Subcutaneous abdominal adipose tissue (tissue), 5 donors: ENCODE data around the gene PAPPA.

Experiments
- H3K27ac ChIP-seq: one replicate; pipeline ENCODE4 v1.7.0; 2013; ENCODE audit warnings: low read depth, mild to moderate bottlenecking, inconsistent platforms, low read length, moderate library complexity
- H3K27me3 ChIP-seq, 5 donors: one replicate each; pipeline ENCODE4 v1.7.0; 2013; ENCODE audit warnings: low read length in 5 of 5, inconsistent platforms in 1 of 5; ENCODE audit not compliant: control insufficient read depth in 5 of 5, insufficient read depth in 4 of 5
- H3K36me3 ChIP-seq, 5 donors: one replicate each; pipeline ENCODE4 v1.7.0; 2013; ENCODE audit warnings: low read length in 5 of 5; ENCODE audit not compliant: control insufficient read depth in 5 of 5, insufficient read depth in 5 of 5
- H3K4me1 ChIP-seq, 5 donors: one replicate each; pipeline ENCODE4 v1.7.0; 2013; ENCODE audit warnings: low read length in 5 of 5, mild to moderate bottlenecking in 3 of 5, moderate library complexity in 1 of 5; ENCODE audit not compliant: control insufficient read depth in 5 of 5, insufficient read depth in 5 of 5
- H3K4me3 ChIP-seq, 5 donors: one replicate each; pipeline ENCODE4 v1.7.0; 2013; ENCODE audit warnings: low read length in 5 of 5, low read depth in 1 of 5
- H3K9ac ChIP-seq, 5 donors: one replicate each; pipeline ENCODE4 v1.7.0; 2013; ENCODE audit warnings: low read length in 5 of 5, mild to moderate bottlenecking in 4 of 5, moderate library complexity in 3 of 5
- H3K9me3 ChIP-seq, 5 donors: one replicate each; pipeline ENCODE4 v1.7.0; 2013; ENCODE audit warnings: low read length in 5 of 5; ENCODE audit not compliant: control insufficient read depth in 5 of 5
- donor health status: healthy.
- donor health status: healthy.
- donor health status: healthy.
- donor health status: healthy.
- donor health status: healthy.

PAPPA gene

GRCh38 chr9:116334546-116335150 is 181.1 kb downstream of the PAPPA start:
- H3K9ac ChIP-seq = no peak overlapping the region
- no peaks in the 10 kb centered on the region for H3K9me3 ChIP-seq
- H3K27ac ChIP-seq = no peak overlapping the region
- no peaks in the 10 kb centered on the region for H3K36me3 ChIP-seq
- no peak overlapping the region for H3K4me3 ChIP-seq
- peaks cover 0 to 8% (median 0%) of the 10 kb centered on the region in 5 donors for H3K4me1 ChIP-seq
- no peaks in the 10 kb centered on the region for H3K27me3 ChIP-seq

GRCh38 chr9:116335392-116335791 is 181.8 kb downstream of the PAPPA start:
- H3K27ac ChIP-seq = no peak overlapping the region
- no peaks in the 10 kb centered on the region for H3K27me3 ChIP-seq
- H3K9me3 ChIP-seq = no peaks in the 10 kb centered on the region
- no peaks in the 10 kb centered on the region for H3K36me3 ChIP-seq
- no peak overlapping the region for H3K4me3 ChIP-seq
- H3K4me1 ChIP-seq = peaks cover 0 to 8% (median 0%) of the 10 kb centered on the region in 5 donors
- H3K9ac ChIP-seq = no peak overlapping the region

GRCh38 chr9:116336133-116336862 is 182.7 kb downstream of the PAPPA start:
- Histone ChIP-seq H3K27ac (no peak overlapping the region), H3K9me3 (no peaks in the 10 kb centered on the region), H3K4me1 (peaks cover 0 to 8% (median 0%) of the 10 kb centered on the region in 5 donors), H3K27me3 (no peaks in the 10 kb centered on the region), H3K9ac (no peak overlapping the region), H3K36me3 (no peaks in the 10 kb centered on the region), H3K4me3 (no peak overlapping the region)

GRCh38 chr9:116337015-116337414 is 183.4 kb downstream of the PAPPA start:
- Histone ChIP-seq H3K27ac (no peak overlapping the region), H3K27me3 (no peaks in the 10 kb centered on the region), H3K9ac (no peak overlapping the region), H3K9me3 (no peaks in the 10 kb centered on the region), H3K4me1 (peaks cover 0 to 8% (median 0%) of the 10 kb centered on the region in 5 donors), H3K4me3 (no peak overlapping the region), H3K36me3 (no peaks in the 10 kb centered on the region)

- H3K9me3 ChIP-seq = no peaks in the 10 kb centered on the region
- no peak overlapping the region for H3K4me3 ChIP-seq
- H3K27me3 ChIP-seq = no peaks in the 10 kb centered on the region
- H3K4me1 ChIP-seq = no peaks in the 10 kb centered on the region
- no peaks in the 10 kb centered on the region for H3K36me3 ChIP-seq
- no peak overlapping the region for H3K27ac ChIP-seq
- H3K9ac ChIP-seq = no peak overlapping the region
Observed at GRCh38 chr9:116340270-116340669, 186.7 kb downstream of the PAPPA start.

GRCh38 chr9:116342061-116342460 is 188.5 kb downstream of the PAPPA start:
- Histone ChIP-seq H3K9ac (no peak overlapping the region), H3K9me3 (no peaks in the 10 kb centered on the region)

GRCh38 chr9:116342941-116343340 is 189.3 kb downstream of the PAPPA start:
- Histone ChIP-seq H3K27ac (no peak overlapping the region), H3K4me1 (no peaks in the 10 kb centered on the region), H3K9ac (no peak overlapping the region), H3K4me3 (no peak overlapping the region), H3K36me3 (no peaks in the 10 kb centered on the region), H3K27me3 (no peaks in the 10 kb centered on the region), H3K9me3 (no peaks in the 10 kb centered on the region)

More at GRCh38 chr9:116342061-116342460, 188.5 kb downstream of the PAPPA start:
- no peaks in the 10 kb centered on the region for H3K4me1 ChIP-seq
- no peaks in the 10 kb centered on the region for H3K27me3 ChIP-seq
- H3K36me3 ChIP-seq = no peaks in the 10 kb centered on the region
- H3K4me3 ChIP-seq = no peak overlapping the region
- no peak overlapping the region for H3K27ac ChIP-seq

- Histone ChIP-seq H3K4me1 (no peaks in the 10 kb centered on the region), H3K9ac (no peak overlapping the region), H3K36me3 (peaks cover 0 to 2% (median 0%) of the 10 kb centered on the region in 5 donors), H3K27ac (no peak overlapping the region), H3K27me3 (no peaks in the 10 kb centered on the region), H3K4me3 (no peak overlapping the region), H3K9me3 (no peaks in the 10 kb centered on the region)
Observed at GRCh38 chr9:116344416-116344815, 190.8 kb downstream of the PAPPA start.

- no peaks in the 10 kb centered on the region for H3K27me3 ChIP-seq
- no peak overlapping the region for H3K9ac ChIP-seq
- peaks cover 0 to 2% (median 0%) of the 10 kb centered on the region in 5 donors for H3K36me3 ChIP-seq
- H3K4me1 ChIP-seq = no peaks in the 10 kb centered on the region
- H3K27ac ChIP-seq = no peak overlapping the region
- no peaks in the 10 kb centered on the region for H3K9me3 ChIP-seq
- H3K4me3 ChIP-seq = no peak overlapping the region
Observed at GRCh38 chr9:116345393-116345792, 191.8 kb downstream of the PAPPA start.

- Histone ChIP-seq H3K9me3 (no peaks in the 10 kb centered on the region), H3K4me1 (no peaks in the 10 kb centered on the region), H3K27ac (no peak overlapping the region), H3K36me3 (peaks cover 0 to 2% (median 0%) of the 10 kb centered on the region in 5 donors), H3K9ac (no peak overlapping the region), H3K27me3 (no peaks in the 10 kb centered on the region), H3K4me3 (no peak overlapping the region)
Observed at GRCh38 chr9:116345817-116346216, 192.2 kb downstream of the PAPPA start.
